GM18868 (cell line): Measurements from ENCODE around the gene SBK2.
"Not testable (repeated sequence)": the region's sequence is repeated elsewhere in the genome, so short reads cannot be mapped to it uniquely, and the experiment has no call there.

Experiments
- ATAC-seq: cut with Tn5 transposase; IDR thresholded peaks from one replicate; pipeline ENCODE4 v1.9.1; 2021; ENCODE audit warnings: mild to moderate bottlenecking, moderate library complexity; ENCODE audit not compliant: unreplicated experiment

The SBK2 gene

GRCh38 chr19:55503502-55504251, 33.3 kb downstream of the SBK2 start:
- ATAC-seq: peak; percentile 85

GRCh38 chr19:55503157-55503501, 33.8 kb downstream of the SBK2 start:
- ATAC-seq: no peak

GRCh38 chr19:55502197-55502952, 34.6 kb downstream of the SBK2 start:
- no peak for ATAC-seq

GRCh38 chr19:55500368-55500952, 36.5 kb downstream of the SBK2 start:
- no peak for ATAC-seq

- ATAC-seq: no peak
Measured at GRCh38 chr19:55498246-55498840, 38.6 kb downstream of the SBK2 start.

- no peak for ATAC-seq
Measured at GRCh38 chr19:55497763-55498162, 39.2 kb downstream of the SBK2 start.

- ATAC-seq: not testable (repeated sequence)
Measured at GRCh38 chr19:55496820-55497219, 40.1 kb downstream of the SBK2 start.

GRCh38 chr19:55495646-55496349, 41.1 kb downstream of the SBK2 start:
- ATAC-seq: no peak

- no peak for ATAC-seq
Measured at GRCh38 chr19:55494172-55494761, 42.7 kb downstream of the SBK2 start.

- no peak for ATAC-seq
Measured at GRCh38 chr19:55493645-55494171, 43.2 kb downstream of the SBK2 start.

GRCh38 chr19:55493052-55493644, 43.8 kb downstream of the SBK2 start:
- ATAC-seq: no peak

GRCh38 chr19:55492362-55492944, 44.5 kb downstream of the SBK2 start:
- ATAC-seq: no peak

GRCh38 chr19:55491546-55492360, 45.2 kb downstream of the SBK2 start:
- ATAC-seq: no peak

GRCh38 chr19:55490478-55491432, 46.2 kb downstream of the SBK2 start:
- no peak for ATAC-seq

GRCh38 chr19:55489711-55490477, 47.0 kb downstream of the SBK2 start:
- no peak for ATAC-seq

- no peak for ATAC-seq
Measured at GRCh38 chr19:55488986-55489710, 47.8 kb downstream of the SBK2 start.
